IgD-negative memory B cell (primary cell): Measurements from ENCODE around the gene CPM. TPM values are rescaled to one million over a fixed set of nuclear protein-coding genes. Genes with fewer than 3 reads are reported as not detected.

Experiments used
- H3K27ac Mint-ChIP-seq, 3 donors: one replicate each; pipeline ENCODE4 v1.8.0; 2020 to 2022; ENCODE audit warnings: mild to moderate bottlenecking in 3 of 3, mixed read lengths in 3 of 3, moderate library complexity in 1 of 3
- H3K27me3 Mint-ChIP-seq: one replicate; pipeline ENCODE4 v1.8.0; 2021; ENCODE audit warnings: mixed read lengths
- H3K36me3 Mint-ChIP-seq: one replicate; pipeline ENCODE4 v1.8.0; 2020; ENCODE audit warnings: mild to moderate bottlenecking, mixed read lengths
- H3K4me1 Mint-ChIP-seq, 3 donors: one replicate each; pipeline ENCODE4 v1.8.0; 2020 to 2022; ENCODE audit warnings: mixed read lengths in 3 of 3, mild to moderate bottlenecking in 1 of 3
- H3K4me3 Mint-ChIP-seq, 4 donors: one replicate each; pipeline ENCODE4 v1.8.0; 2020 to 2022; ENCODE audit warnings: mild to moderate bottlenecking in 4 of 4, mixed read lengths in 4 of 4, moderate library complexity in 3 of 4
- H3K9me3 Mint-ChIP-seq, 3 donors: one replicate each; pipeline ENCODE4 v1.8.0; 2020 to 2021; ENCODE audit warnings: mixed read lengths in 3 of 3, mild to moderate bottlenecking in 1 of 3
- polyA plus RNA-seq: library from polyadenylated mRNA; unstranded; fragments of 300-500 nt; fragmentation: Illumina TruSeq; gene quantifications from one replicate; pipeline ENCODE4 v1.2.3, GENCODE V29; 2021

Gene CPM
- polyA plus RNA-seq, 1 donor from 2014 or later = 5.8 TPM

- H3K36me3 Mint-ChIP-seq = peaks cover 3% of the 10 kb centered on the region
- H3K9me3 Mint-ChIP-seq = no peaks in the 10 kb centered on the region
- H3K4me3 Mint-ChIP-seq = no peak overlapping the region
- H3K4me1 Mint-ChIP-seq = peaks cover 16 to 29% (median 22%) of the 10 kb centered on the region in 3 donors
- H3K27me3 Mint-ChIP-seq = no peaks in the 10 kb centered on the region
- peak overlapping the region in 1 of 3 donors; percentile 43 for H3K27ac Mint-ChIP-seq
These were observed 29.5 kb downstream of the CPM start for GRCh38 chr12:68903511-68903910.

DNA sequence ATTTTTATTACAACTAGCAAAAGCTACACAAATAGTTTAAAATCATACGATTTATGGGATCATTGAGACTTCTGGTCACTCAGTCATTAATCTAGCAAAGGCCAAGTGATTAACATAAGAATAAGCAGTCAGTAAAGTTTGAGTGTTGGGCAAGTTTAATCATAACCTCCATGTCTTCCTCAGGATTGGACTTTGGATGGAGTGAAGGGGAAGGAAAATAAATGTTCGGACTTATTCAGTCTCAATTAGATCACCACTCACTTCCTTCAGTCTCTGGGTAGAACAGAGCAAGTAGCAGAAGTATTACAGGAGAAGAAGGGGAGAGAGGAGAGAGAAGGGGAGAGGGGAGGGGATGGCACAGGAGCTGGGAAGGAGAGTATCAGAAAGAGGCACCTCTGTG is 31.4 kb downstream of the CPM start:
- H3K27ac Mint-ChIP-seq = peak overlapping the region in 1 of 3 donors; percentile 57
- H3K36me3 Mint-ChIP-seq = peaks cover 3% of the 10 kb centered on the region
- peaks cover 25 to 39% (median 32%) of the 10 kb centered on the region in 3 donors for H3K4me1 Mint-ChIP-seq

GRCh38 chr12:68901145-68901544 is 31.8 kb downstream of the CPM start:
- no peaks in the 10 kb centered on the region for H3K27me3 Mint-ChIP-seq
- no peaks in the 10 kb centered on the region for H3K9me3 Mint-ChIP-seq
- peak overlapping the region in 1 of 3 donors; percentile 57 for H3K27ac Mint-ChIP-seq
- H3K4me1 Mint-ChIP-seq = peaks cover 29 to 42% (median 36%) of the 10 kb centered on the region in 3 donors
- peaks cover 3% of the 10 kb centered on the region for H3K36me3 Mint-ChIP-seq
- no peak overlapping the region for H3K4me3 Mint-ChIP-seq

More for the DNA sequence above, 31.4 kb downstream of the CPM start:
- H3K9me3 Mint-ChIP-seq = no peaks in the 10 kb centered on the region
- no peak overlapping the region for H3K4me3 Mint-ChIP-seq
- no peaks in the 10 kb centered on the region for H3K27me3 Mint-ChIP-seq

DNA sequence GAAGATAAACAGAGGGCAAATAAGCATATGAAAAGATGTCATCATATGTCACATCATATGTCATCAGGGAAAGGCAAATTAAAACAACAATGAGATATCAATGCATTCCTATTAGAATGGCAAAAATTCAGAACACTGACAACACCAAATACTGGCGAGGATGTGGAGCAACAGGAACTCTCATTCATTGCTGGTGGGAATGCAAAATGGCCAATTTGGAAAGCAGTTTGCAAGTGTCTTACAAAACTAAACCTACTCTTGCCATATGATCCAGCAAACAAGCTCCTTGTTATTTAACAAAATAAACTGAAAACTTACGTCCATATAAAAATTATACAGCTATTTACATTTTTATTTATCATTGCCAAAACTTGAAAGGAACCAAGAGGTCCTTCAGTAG is 32.7 kb downstream of the CPM start:
- H3K9me3 Mint-ChIP-seq = no peaks in the 10 kb centered on the region
- H3K27ac Mint-ChIP-seq = no peak overlapping the region
- peaks cover 35 to 44% (median 43%) of the 10 kb centered on the region in 3 donors for H3K4me1 Mint-ChIP-seq
- H3K27me3 Mint-ChIP-seq = no peaks in the 10 kb centered on the region
- no peak overlapping the region for H3K4me3 Mint-ChIP-seq
- H3K36me3 Mint-ChIP-seq = peaks cover 3% of the 10 kb centered on the region

DNA sequence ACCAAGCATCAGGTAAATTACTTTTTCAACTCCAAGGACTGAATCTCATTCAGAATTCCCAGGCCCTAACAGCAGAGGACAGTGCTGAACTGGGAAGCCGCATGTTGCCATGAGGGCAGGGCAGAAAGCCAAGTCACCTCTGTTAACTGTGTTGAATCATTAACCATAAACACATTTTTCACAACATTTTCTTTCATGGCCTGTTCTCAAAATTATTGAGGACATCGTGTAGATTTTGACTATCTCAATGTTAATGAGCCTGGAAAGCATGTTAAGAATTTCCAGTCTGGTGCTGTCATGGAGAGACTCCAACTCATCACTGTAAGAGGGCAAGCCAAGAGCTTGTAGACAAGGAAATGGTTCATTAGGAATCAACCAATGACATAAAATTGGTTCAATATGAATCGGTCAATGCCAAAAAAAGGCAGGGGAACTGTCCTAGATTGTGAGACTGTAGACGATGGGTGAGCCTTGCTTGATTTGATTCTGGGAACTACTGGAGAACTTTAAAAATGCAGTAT is 33.7 kb downstream of the CPM start:
- H3K9me3 Mint-ChIP-seq = no peaks in the 10 kb centered on the region
- no peaks in the 10 kb centered on the region for H3K27me3 Mint-ChIP-seq
- peaks cover 3% of the 10 kb centered on the region for H3K36me3 Mint-ChIP-seq
- no peak overlapping the region for H3K27ac Mint-ChIP-seq
- H3K4me1 Mint-ChIP-seq = peaks cover 26 to 39% (median 38%) of the 10 kb centered on the region in 3 donors
- peak overlapping the region in 1 of 4 donors; percentile 6 for H3K4me3 Mint-ChIP-seq

- Mint-ChIP-seq H3K9me3 (peaks cover 0 to 2% (median 0%) of the 10 kb centered on the region in 3 donors), H3K27me3 (no peaks in the 10 kb centered on the region), H3K27ac (peak overlapping the region in 1 of 3 donors; percentile 5), H3K4me1 (peaks cover 19 to 29% (median 23%) of the 10 kb centered on the region in 3 donors), H3K36me3 (peaks cover 3% of the 10 kb centered on the region), H3K4me3 (peak overlapping the region; percentile 3 to 92 (median 51))
These were observed 36.0 kb downstream of the CPM start for GRCh38 chr12:68896881-68897540.

DNA sequence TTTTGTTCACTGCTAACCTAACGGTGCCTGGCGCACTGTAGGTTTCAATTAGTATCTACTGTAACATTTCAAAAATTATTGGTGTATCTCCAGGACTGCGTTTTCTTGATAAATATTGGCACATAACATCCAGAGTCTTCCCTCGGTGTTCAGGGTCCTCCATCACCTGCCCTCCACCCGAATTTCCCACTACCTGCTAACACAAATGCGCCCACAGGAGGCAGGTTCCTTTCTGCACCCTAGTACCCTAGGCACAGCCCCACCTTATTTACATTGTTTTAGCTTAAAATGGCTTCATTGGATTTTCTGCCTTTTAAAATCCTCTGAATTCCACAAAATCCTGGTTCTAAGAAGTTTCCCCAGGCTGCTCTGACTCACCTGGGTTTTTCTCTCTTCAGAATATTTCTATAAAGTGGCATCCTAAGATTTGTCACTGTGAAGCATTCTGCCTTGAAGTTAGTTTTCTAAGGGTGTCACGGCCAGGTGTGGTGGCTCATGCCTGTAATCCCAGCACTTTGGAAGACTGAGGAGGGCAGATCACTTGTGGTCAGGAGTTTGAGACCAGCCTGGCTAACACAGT is 38.6 kb downstream of the CPM start:
- Mint-ChIP-seq H3K4me3 (no peak overlapping the region), H3K4me1 (peaks cover 29 to 38% (median 30%) of the 10 kb centered on the region in 3 donors), H3K27me3 (no peaks in the 10 kb centered on the region), H3K27ac (no peak overlapping the region), H3K9me3 (peaks cover 0 to 2% (median 0%) of the 10 kb centered on the region in 3 donors), H3K36me3 (no peaks in the 10 kb centered on the region)

DNA sequence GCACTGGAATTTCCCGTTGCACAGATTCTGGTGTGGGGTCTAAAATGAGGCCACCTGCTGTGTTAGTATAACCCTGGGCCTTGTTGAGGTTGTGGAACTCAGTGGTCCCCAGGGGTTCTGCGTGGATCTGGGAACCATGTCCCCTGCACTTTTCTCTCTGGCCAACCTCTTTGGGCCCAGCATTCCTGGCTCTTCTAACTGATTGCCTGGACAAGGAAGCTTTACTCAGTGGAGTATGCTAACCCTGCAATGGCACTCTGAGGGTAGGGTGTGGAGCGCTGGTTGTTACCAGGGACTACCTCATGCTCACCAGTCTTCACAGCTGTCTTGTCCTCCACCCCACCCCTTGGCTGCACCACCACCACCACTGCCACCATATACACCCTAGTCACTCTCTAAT is 39.2 kb downstream of the CPM start:
- Mint-ChIP-seq H3K36me3 (no peaks in the 10 kb centered on the region), H3K4me1 (peaks cover 29 to 38% (median 30%) of the 10 kb centered on the region in 3 donors), H3K27me3 (no peaks in the 10 kb centered on the region), H3K4me3 (no peak overlapping the region), H3K9me3 (peaks cover 0 to 2% (median 0%) of the 10 kb centered on the region in 3 donors), H3K27ac (no peak overlapping the region)

DNA sequence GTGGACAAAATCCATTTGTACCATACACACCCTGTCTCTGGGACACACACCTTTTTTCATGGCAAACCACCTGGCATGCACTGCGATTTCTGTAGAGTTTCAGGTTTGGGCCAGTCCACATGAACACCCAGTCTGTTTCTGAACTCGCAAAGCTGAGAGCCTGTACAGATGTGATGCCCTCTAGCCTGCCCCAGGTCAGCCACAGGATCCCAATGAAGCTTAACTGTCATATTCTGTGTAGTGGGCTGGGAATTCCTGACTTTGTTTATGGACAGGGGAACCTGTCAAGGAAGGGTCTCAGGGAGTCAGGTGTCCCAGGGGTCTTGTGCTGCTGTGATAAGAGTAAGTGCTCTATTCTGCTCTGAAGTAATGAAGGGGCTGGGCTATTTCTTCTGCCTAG is 39.8 kb downstream of the CPM start:
- Mint-ChIP-seq H3K9me3 (peaks cover 0 to 2% (median 0%) of the 10 kb centered on the region in 3 donors), H3K27ac (peak overlapping the region in 1 of 3 donors; percentile 10), H3K36me3 (peaks cover 2% of the 10 kb centered on the region), H3K4me3 (no peak overlapping the region), H3K4me1 (peaks cover 29 to 38% (median 30%) of the 10 kb centered on the region in 3 donors), H3K27me3 (no peaks in the 10 kb centered on the region)

DNA sequence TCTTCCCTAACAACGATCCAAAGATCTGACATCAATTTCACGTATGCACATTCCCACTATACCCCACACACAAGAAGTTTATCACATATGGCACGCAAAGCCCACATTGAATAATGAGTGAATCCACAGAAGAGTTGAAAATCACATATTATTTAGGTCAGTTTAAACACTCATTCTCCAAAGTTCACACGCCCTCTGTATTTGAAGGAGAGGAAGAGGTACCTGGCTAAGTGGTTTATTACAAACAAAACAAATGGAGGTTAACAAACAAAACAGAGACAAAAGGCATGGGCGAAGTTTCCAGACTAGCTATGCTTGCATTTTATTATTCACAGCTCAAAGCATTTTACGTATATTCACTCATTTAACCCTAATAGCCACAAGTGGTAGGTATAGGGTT is 41.8 kb downstream of the CPM start:
- Mint-ChIP-seq H3K27me3 (no peaks in the 10 kb centered on the region), H3K4me3 (no peak overlapping the region), H3K4me1 (peaks cover 15 to 21% (median 17%) of the 10 kb centered on the region in 3 donors), H3K36me3 (peaks cover 2% of the 10 kb centered on the region), H3K27ac (peak overlapping the region in 1 of 3 donors; percentile 28), H3K9me3 (peaks cover 0 to 2% (median 0%) of the 10 kb centered on the region in 3 donors)

DNA sequence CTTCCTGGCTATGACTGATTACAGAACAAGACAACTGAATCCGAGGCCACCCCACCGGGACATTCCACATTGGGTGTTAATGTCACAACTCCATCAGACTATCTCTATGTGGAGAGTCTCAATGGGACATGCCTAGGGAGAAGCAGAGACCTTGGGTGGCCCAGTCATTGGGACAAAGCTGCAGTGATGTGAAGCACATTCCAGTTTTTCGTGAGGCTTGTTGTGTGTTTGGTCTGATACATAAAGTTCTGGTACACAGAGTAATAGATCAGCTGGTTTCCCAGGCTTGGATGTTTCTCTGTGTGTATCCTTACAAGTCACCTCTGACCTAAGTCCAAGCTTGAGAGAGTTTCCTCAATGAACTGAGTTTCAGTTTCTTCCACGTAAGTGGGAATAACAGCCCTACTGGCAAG is 42.3 kb downstream of the CPM start:
- H3K36me3 Mint-ChIP-seq = peaks cover 2% of the 10 kb centered on the region
- peaks cover 0 to 2% (median 0%) of the 10 kb centered on the region in 3 donors for H3K9me3 Mint-ChIP-seq

GRCh38 chr12:68888243-68888642 is 44.7 kb downstream of the CPM start:
- Mint-ChIP-seq H3K4me1 (peaks cover 9 to 12% (median 10%) of the 10 kb centered on the region in 3 donors), H3K27me3 (no peaks in the 10 kb centered on the region), H3K4me3 (no peak overlapping the region), H3K9me3 (peaks cover 0 to 2% (median 0%) of the 10 kb centered on the region in 3 donors), H3K36me3 (peaks cover 2% of the 10 kb centered on the region), H3K27ac (peak overlapping the region in 1 of 3 donors; percentile 77)

More for the DNA sequence above, 42.3 kb downstream of the CPM start:
- H3K4me1 Mint-ChIP-seq = peaks cover 11 to 17% (median 13%) of the 10 kb centered on the region in 3 donors
- H3K4me3 Mint-ChIP-seq = peak overlapping the region in 1 of 4 donors; percentile 70
- no peaks in the 10 kb centered on the region for H3K27me3 Mint-ChIP-seq
- peak overlapping the region in 1 of 3 donors; percentile 54 for H3K27ac Mint-ChIP-seq

- Mint-ChIP-seq H3K36me3 (peaks cover 2% of the 10 kb centered on the region), H3K27me3 (no peaks in the 10 kb centered on the region), H3K9me3 (peaks cover 0 to 2% (median 0%) of the 10 kb centered on the region in 3 donors), H3K4me1 (peaks cover 9 to 12% (median 12%) of the 10 kb centered on the region in 3 donors), H3K27ac (no peak overlapping the region), H3K4me3 (no peak overlapping the region)
These were observed 45.3 kb downstream of the CPM start for GRCh38 chr12:68887641-68888040.

DNA sequence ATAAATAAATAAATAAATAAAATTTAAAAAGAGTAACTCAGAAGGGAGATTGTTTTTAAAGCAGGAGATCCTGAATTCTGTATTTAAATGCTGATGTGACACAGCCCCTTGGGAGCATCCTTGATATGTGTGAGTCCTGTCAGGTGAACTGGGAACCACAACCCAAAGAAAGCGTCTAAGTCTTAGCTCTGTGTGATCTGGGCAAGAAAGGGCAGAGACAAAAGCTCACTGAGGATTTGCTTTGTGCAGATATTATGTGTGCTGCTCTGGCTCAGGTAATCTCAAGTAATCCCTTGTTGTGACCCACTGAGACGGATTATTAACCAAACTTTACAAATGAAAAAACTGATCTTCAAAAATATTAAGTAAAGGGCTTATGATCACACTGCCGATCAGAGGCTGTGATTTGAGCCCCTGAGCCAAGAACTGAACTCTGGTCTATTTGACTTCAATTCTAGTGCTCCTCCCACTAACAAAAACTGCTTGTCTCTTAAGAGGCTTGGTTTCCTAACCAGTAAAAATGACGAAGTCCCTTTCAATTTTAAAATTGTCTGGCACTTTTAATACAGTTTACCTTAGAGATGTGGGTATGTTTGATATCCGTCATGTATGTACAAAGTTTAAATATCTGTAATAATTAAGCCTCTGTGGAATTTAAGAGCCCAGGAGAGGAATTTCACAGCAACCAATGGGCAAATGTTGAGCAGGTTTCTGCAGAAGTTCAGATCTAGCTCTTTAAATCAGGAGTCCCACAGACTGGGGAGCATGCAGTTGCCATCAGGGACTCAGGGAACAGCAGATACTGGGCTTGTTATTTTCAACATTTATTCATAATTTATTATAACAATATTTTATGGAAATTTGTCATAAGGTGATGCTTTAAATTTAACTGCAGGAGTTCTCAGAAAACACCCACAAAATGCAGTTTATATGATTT is 46.1 kb downstream of the CPM start:
- Mint-ChIP-seq H3K4me3 (no peak overlapping the region), H3K27me3 (no peaks in the 10 kb centered on the region), H3K4me1 (peaks cover 9 to 14% (median 12%) of the 10 kb centered on the region in 3 donors), H3K27ac (no peak overlapping the region), H3K9me3 (peaks cover 0 to 3% (median 3%) of the 10 kb centered on the region in 3 donors), H3K36me3 (peaks cover 2% of the 10 kb centered on the region)
